HEK293 (cell line): ENCODE results near the gene ARHGAP24.

ENCODE experiments used
- CTCF ChIA-PET: fragments of 350-600 bp; formaldehyde crosslinking; extraction: SDS; loops from one replicate; lab custom pipeline; 2021; ENCODE audit warnings: antibody characterized with exemption; lab: Yijun Ruan, JAX
- POLR2A ChIA-PET: fragments of 300-600 bp; formaldehyde crosslinking; extraction: SDS; loops from one replicate; lab custom pipeline; 2020; ENCODE audit warnings: antibody characterized with exemption, inconsistent platforms; lab: Yijun Ruan, JAX
- H3K27ac ChIP-seq: fragments of 200-500 bp; sonication (Bioruptor generic); 2 replicates; pipeline ENCODE4 v1.5.1; 2014; ENCODE audit warnings: low read depth, low read length, control low read depth, inconsistent platforms; ENCODE audit errors: extremely low read depth
- H3K36me3 ChIP-seq, 2 experiments: fragments of 200-500 bp in 1 of 2; sonication (Bioruptor generic) in 1 of 2; 1 replicate in 1 of 2; 2 replicates in 1 of 2; pipeline ENCODE4 v1.5.1; 2014 to 2017; ENCODE audit warnings: inconsistent platforms in 2 of 2, low read length in 2 of 2; ENCODE audit not compliant: control insufficient read depth in 2 of 2, insufficient read depth in 1 of 2
- H3K4me1 ChIP-seq: fragments of 200-500 bp; sonication (Bioruptor generic); 2 replicates; pipeline ENCODE4 v1.5.1; 2014; ENCODE audit warnings: mild to moderate bottlenecking, low read length, inconsistent platforms; ENCODE audit not compliant: control insufficient read depth, insufficient read depth
- H3K4me3 ChIP-seq: 2 replicates; pipeline ENCODE4 v1.5.1; 2011; ENCODE audit warnings: low read depth, mild to moderate bottlenecking, control low read depth, low read length, moderate library complexity
- H3K9me3 ChIP-seq: fragments of 200-500 bp; sonication (Bioruptor generic); 2 replicates; pipeline ENCODE4 v1.5.1; 2014; ENCODE audit warnings: low read depth, low read length, inconsistent platforms; ENCODE audit not compliant: control insufficient read depth, insufficient read depth
- GLI2 ChIP-seq: fragments of 450-650 bp; formaldehyde crosslinking; IDR thresholded peaks from 2 replicates; pipeline ENCODE4; 2017; ENCODE audit warnings: missing biosample characterization, missing genetic modification characterization, low read depth, borderline replicate concordance
- KLF10 ChIP-seq: fragments of 450-650 bp; IDR thresholded peaks from 2 replicates; pipeline ENCODE4 v1.5.1; 2018; ENCODE audit warnings: missing biosample characterization, mild to moderate bottlenecking, missing genetic modification characterization
- SCRT1 ChIP-seq: fragments of 450-650 bp; formaldehyde crosslinking; IDR thresholded peaks from 2 replicates; pipeline ENCODE4 v1.5.1; 2016; ENCODE audit warnings: missing biosample characterization, missing genetic modification characterization, borderline replicate concordance
- SCRT2 ChIP-seq: fragments of 450-650 bp; formaldehyde crosslinking; IDR thresholded peaks from 2 replicates; pipeline ENCODE4 v1.5.1; 2016; ENCODE audit warnings: missing biosample characterization, missing genetic modification characterization
- SETDB1 ChIP-seq: IDR thresholded peaks from one replicate; pipeline ENCODE4 v1.6.1; 2017; ENCODE audit warnings: mild to moderate bottlenecking, low read length, moderate library complexity, mixed read lengths; ENCODE audit not compliant: insufficient read length
- SP3 ChIP-seq: fragments of 450-650 bp; formaldehyde crosslinking; IDR thresholded peaks from 2 replicates; pipeline ENCODE4 v1.5.1; 2016; ENCODE audit warnings: missing biosample characterization, missing genetic modification characterization
- YY1 ChIP-seq: fragments of 450-650 bp; formaldehyde crosslinking; IDR thresholded peaks from 2 replicates; pipeline ENCODE4 v1.5.1; 2018; ENCODE audit warnings: missing biosample characterization, missing genetic modification characterization
- ZNF133 ChIP-seq: fragments of 450-650 bp; formaldehyde crosslinking; IDR thresholded peaks from 2 replicates; pipeline ENCODE4 v1.5.1; 2016; ENCODE audit warnings: missing biosample characterization, missing genetic modification characterization
- ZNF138 ChIP-seq: fragments of 450-650 bp; formaldehyde crosslinking; IDR thresholded peaks from 2 replicates; pipeline ENCODE4 v1.5.1; 2016; ENCODE audit warnings: missing biosample characterization, missing genetic modification characterization, borderline replicate concordance
- ZNF140 ChIP-seq: fragments of 450-650 bp; formaldehyde crosslinking; IDR thresholded peaks from 2 replicates; pipeline ENCODE4 v1.5.1; 2016; ENCODE audit warnings: missing biosample characterization, missing genetic modification characterization
- ZNF223 ChIP-seq: fragments of 450-650 bp; formaldehyde crosslinking; IDR thresholded peaks from 2 replicates; pipeline ENCODE4 v1.5.1; 2016; ENCODE audit warnings: missing biosample characterization, missing genetic modification characterization
- ZNF362 ChIP-seq: fragments of 450-650 bp; formaldehyde crosslinking; IDR thresholded peaks from 2 replicates; pipeline ENCODE4 v1.5.1; 2016; ENCODE audit warnings: missing biosample characterization, missing genetic modification characterization
- ZNF623 ChIP-seq: fragments of 450-650 bp; formaldehyde crosslinking; IDR thresholded peaks from 2 replicates; pipeline ENCODE4 v1.5.1; 2016; ENCODE audit warnings: missing biosample characterization, missing genetic modification characterization
- ZNF626 ChIP-seq: fragments of 450-650 bp; sonication (Bioruptor Pico); formaldehyde crosslinking; IDR thresholded peaks from 2 replicates; pipeline ENCODE4 v1.5.1; 2018; ENCODE audit warnings: missing biosample characterization, missing genetic modification characterization, inconsistent platforms
- ZNF664 ChIP-seq: fragments of 450-650 bp; formaldehyde crosslinking; IDR thresholded peaks from 2 replicates; pipeline ENCODE4 v1.5.1; 2016; ENCODE audit warnings: missing biosample characterization, missing genetic modification characterization
- ZNF843 ChIP-seq: fragments of 450-650 bp; formaldehyde crosslinking; IDR thresholded peaks from 2 replicates; pipeline ENCODE4 v1.5.1; 2016; ENCODE audit warnings: missing biosample characterization, missing genetic modification characterization
- ZSCAN30 ChIP-seq: fragments of 450-650 bp; IDR thresholded peaks from 2 replicates; pipeline ENCODE4 v1.5.1; 2018; ENCODE audit warnings: missing biosample characterization, mild to moderate bottlenecking, missing genetic modification characterization, moderate library complexity
- ZSCAN4 ChIP-seq: fragments of 450-650 bp; formaldehyde crosslinking; IDR thresholded peaks from 2 replicates; pipeline ENCODE4 v1.5.1; 2017; ENCODE audit warnings: missing biosample characterization, missing genetic modification characterization
- TF ChIP-seq, protein P1 (sequence below): fragments of 450-650 bp; formaldehyde crosslinking; optimal IDR thresholded peaks from 2 replicates; pipeline ENCODE3; 2016; ENCODE audit warnings: missing biosample characterization, mild to moderate bottlenecking, missing genetic modification characterization
- TF ChIP-seq, protein P2 (sequence below): fragments of 450-650 bp; formaldehyde crosslinking; IDR thresholded peaks from 2 replicates; pipeline ENCODE4 v1.5.1; 2016; ENCODE audit warnings: missing biosample characterization, missing genetic modification characterization
- TF ChIP-seq, protein P3 (sequence below): fragments of 450-650 bp; formaldehyde crosslinking; IDR thresholded peaks from 2 replicates; pipeline ENCODE4 v1.5.1; 2016; ENCODE audit warnings: missing biosample characterization, missing genetic modification characterization
- TF ChIP-seq, protein P4 (sequence below): fragments of 450-650 bp; IDR thresholded peaks from 2 replicates; pipeline ENCODE4 v1.5.1; 2018; ENCODE audit warnings: missing biosample characterization, missing genetic modification characterization
- TF ChIP-seq, protein P5 (sequence below): fragments of 450-650 bp; formaldehyde crosslinking; IDR thresholded peaks from 2 replicates; pipeline ENCODE4 v1.5.1; 2016; ENCODE audit warnings: missing biosample characterization, missing genetic modification characterization

Gene ARHGAP24

GRCh38 chr4:85672959-85673358 is 198.0 kb downstream of the ARHGAP24 start (continued):
- TF ChIP-seq, protein P1, sequence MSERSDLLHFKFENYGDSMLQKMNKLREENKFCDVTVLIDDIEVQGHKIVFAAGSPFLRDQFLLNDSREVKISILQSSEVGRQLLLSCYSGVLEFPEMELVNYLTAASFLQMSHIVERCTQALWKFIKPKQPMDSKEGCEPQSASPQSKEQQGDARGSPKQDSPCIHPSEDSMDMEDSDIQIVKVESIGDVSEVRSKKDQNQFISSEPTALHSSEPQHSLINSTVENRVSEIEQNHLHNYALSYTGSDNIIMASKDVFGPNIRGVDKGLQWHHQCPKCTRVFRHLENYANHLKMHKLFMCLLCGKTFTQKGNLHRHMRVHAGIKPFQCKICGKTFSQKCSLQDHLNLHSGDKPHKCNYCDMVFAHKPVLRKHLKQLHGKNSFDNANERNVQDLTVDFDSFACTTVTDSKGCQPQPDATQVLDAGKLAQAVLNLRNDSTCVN (tag by site-specific recombination), result no peak
- no peak for TF ChIP-seq ZNF362 (tag by site-specific recombination)
- TF ChIP-seq ZSCAN4 (tag by site-specific recombination), result no peak
- TF ChIP-seq ZNF133 (tag by site-specific recombination), result no peak
- TF ChIP-seq ZSCAN30, result no peak
- TF ChIP-seq, all 188 proteins: peak for 0

DNA sequence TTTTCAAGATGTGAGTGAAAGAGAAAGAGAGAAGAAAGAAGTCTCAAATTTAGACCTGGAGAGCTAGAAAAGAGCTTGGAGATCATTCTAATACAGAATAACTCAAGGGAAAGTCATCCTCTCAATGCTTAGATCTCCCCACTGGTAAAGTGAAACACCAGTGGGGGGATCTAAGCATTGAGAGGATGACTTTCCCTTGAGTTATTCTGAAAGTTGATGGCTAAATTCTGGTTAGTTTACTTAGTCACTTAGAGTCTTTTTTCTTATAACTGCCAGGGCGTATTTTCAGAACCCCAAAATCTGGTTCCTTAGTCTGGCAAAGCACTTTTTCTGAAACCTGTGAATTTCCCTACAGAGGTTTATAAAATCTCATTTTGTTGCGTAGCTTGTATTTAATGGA is 198.6 kb downstream of the ARHGAP24 start:
- Histone ChIP-seq H3K27ac (no peak overlapping the region), H3K9me3 (no peaks in the 10 kb centered on the region), H3K4me1 (0 out of 2 replicates have a peak, but pooled peaks cover 3% of the 10 kb centered on the region), H3K4me3 (no peak overlapping the region), H3K36me3 (no peaks in the 10 kb centered on the region)
- POLR2A ChIA-PET, result no interaction called here
- no peak for TF ChIP-seq ZNF626 (tag by site-specific recombination)
- no peak for TF ChIP-seq ZNF140 (tag by site-specific recombination)
- CTCF ChIA-PET, result interaction anchor here (0.6 kb wide), 1 partner anchor 49 kb away, joined by 4 read pairs; no protein-coding TSS in a partner anchor

DNA sequence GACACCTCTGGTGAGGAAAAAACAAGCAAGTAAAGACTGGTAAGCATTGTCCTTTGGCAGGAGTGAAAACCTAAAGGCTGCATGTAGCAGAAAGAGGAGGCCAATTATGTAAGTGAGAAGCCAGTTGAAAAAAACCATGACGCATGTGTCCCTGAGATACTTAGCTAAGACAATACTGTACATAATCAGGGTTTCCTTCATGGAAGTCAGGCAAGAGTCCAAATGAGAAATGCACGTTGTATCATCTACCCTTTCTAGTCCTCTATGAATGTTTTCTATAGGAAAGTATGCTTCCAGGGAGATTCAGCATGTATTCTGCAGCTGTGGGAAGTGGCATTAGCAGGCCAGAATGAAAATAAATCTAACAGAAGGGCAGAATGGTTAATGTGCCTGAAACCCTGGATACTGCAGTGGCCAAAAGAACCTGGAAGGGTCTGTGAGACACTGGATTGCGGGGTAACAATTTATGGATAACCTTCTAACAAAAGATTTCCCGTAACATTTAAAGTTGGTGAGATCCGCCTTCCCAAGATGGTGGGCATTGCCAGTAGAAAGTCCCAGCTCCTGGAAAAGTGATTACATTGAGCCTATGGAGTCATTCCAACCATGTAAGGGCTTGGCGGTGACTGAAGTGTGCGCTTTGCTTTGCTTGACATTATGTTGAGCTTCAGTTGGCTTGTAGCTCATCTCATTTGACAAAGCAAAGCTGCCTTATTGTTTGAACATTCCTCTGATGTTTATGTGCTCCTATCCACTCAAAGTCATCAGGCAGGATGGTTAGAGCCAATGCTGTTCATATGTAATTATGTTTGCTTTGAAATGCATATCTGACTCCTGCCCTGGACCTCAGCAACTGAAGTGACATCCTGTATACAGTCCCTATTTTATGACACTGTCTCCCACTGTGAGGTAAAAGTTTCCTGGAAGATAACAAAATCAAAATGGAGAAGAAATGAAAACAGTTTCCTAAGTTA is 200.4 kb downstream of the ARHGAP24 start:
- Histone ChIP-seq H3K4me1 (0 out of 2 replicates have a peak, but pooled peaks cover 3% of the 10 kb centered on the region), H3K36me3 (no peaks in the 10 kb centered on the region), H3K4me3 (no peak overlapping the region), H3K9me3 (no peaks in the 10 kb centered on the region), H3K27ac (no peak overlapping the region)
- POLR2A ChIA-PET, result no interaction called here
- CTCF ChIA-PET, result no interaction called here
- TF ChIP-seq SP3 (tag by site-specific recombination) (no peak), ZNF843 (tag by site-specific recombination) (no peak), ZNF623 (tag by site-specific recombination) (no peak), GLI2 (tag by site-specific recombination) (no peak), YY1 (tag by site-specific recombination) (no peak), SCRT2 (tag by site-specific recombination) (no peak), SCRT1 (no peak), ZNF223 (tag by site-specific recombination) (no peak), ZNF664 (tag by site-specific recombination) (no peak), SETDB1 (no peak), ZNF138 (tag by site-specific recombination) (no peak), KLF10 (tag by site-specific recombination) (no peak)
- TF ChIP-seq, protein P2, sequence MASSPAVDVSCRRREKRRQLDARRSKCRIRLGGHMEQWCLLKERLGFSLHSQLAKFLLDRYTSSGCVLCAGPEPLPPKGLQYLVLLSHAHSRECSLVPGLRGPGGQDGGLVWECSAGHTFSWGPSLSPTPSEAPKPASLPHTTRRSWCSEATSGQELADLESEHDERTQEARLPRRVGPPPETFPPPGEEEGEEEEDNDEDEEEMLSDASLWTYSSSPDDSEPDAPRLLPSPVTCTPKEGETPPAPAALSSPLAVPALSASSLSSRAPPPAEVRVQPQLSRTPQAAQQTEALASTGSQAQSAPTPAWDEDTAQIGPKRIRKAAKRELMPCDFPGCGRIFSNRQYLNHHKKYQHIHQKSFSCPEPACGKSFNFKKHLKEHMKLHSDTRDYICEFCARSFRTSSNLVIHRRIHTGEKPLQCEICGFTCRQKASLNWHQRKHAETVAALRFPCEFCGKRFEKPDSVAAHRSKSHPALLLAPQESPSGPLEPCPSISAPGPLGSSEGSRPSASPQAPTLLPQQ (tag by site-specific recombination), result no peak
- TF ChIP-seq, protein P3, sequence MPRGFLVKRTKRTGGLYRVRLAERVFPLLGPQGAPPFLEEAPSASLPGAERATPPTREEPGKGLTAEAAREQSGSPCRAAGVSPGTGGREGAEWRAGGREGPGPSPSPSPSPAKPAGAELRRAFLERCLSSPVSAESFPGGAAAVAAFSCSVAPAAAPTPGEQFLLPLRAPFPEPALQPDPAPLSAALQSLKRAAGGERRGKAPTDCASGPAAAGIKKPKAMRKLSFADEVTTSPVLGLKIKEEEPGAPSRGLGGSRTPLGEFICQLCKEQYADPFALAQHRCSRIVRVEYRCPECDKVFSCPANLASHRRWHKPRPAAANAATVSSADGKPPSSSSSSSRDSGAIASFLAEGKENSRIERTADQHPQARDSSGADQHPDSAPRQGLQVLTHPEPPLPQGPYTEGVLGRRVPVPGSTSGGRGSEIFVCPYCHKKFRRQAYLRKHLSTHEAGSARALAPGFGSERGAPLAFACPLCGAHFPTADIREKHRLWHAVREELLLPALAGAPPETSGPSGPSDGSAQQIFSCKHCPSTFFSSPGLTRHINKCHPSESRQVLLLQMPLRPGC (tag by site-specific recombination), result no peak
- TF ChIP-seq, protein P4, sequence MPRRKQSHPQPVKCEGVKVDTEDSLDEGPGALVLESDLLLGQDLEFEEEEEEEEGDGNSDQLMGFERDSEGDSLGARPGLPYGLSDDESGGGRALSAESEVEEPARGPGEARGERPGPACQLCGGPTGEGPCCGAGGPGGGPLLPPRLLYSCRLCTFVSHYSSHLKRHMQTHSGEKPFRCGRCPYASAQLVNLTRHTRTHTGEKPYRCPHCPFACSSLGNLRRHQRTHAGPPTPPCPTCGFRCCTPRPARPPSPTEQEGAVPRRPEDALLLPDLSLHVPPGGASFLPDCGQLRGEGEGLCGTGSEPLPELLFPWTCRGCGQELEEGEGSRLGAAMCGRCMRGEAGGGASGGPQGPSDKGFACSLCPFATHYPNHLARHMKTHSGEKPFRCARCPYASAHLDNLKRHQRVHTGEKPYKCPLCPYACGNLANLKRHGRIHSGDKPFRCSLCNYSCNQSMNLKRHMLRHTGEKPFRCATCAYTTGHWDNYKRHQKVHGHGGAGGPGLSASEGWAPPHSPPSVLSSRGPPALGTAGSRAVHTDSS, result no peak
- TF ChIP-seq, protein P5, sequence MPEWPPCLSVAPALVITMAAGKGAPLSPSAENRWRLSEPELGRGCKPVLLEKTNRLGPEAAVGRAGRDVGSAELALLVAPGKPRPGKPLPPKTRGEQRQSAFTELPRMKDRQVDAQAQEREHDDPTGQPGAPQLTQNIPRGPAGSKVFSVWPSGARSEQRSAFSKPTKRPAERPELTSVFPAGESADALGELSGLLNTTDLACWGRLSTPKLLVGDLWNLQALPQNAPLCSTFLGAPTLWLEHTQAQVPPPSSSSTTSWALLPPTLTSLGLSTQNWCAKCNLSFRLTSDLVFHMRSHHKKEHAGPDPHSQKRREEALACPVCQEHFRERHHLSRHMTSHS (tag by site-specific recombination), result no peak
